DOHH2 (cell line): Measurements from ENCODE around the gene ZNFX1.

ENCODE experiments used
- CTCF ChIP-seq: fragments of 200-600 bp; sonication (generic); IDR thresholded peaks from one replicate; pipeline ENCODE4 v1.5.1; 2014; ENCODE audit warnings: antibody characterized with exemption, mild to moderate bottlenecking, low read depth, low read length; ENCODE audit not compliant: poor library complexity, severe bottlenecking
- EZH2phosphoT487 ChIP-seq: fragments of 200-600 bp; sonication (generic); IDR thresholded peaks from 2 replicates; pipeline ENCODE4 v1.6.1; 2017; ENCODE audit warnings: borderline replicate concordance, mild to moderate bottlenecking, antibody characterized with exemption, low read length, moderate library complexity, mixed read lengths

GRCh38 chr20:49282584-49283171 is 4.8 kb upstream of the ZNFX1 start:
- TF ChIP-seq CTCF (no peak), EZH2phosphoT487 (no peak)
